HL-60/S4 (cell line): ENCODE data around the gene TIMM13.
"Not testable (repeated sequence)": the region's sequence is repeated elsewhere in the genome, so short reads cannot be mapped to it uniquely, and the experiment has no call there.

Experiments used
- in situ Hi-C: fragments of 300-500 bp; cut with MboI; formaldehyde crosslinking; loops from 2 replicates; pipeline ENCODE4 v1.14.3; 2022; ENCODE audit warnings: low sequenced_read_pairs

The TIMM13 gene

GRCh38 chr19:2432131-2432848 is 4.9 kb upstream of the TIMM13 start:
- in situ Hi-C loops, result no loop called here

- in situ Hi-C loops, result no loop called here
Measured at GRCh38 chr19:2431318-2432055, 4.1 kb upstream of the TIMM13 start.

GRCh38 chr19:2429917-2430535 is 2.6 kb upstream of the TIMM13 start:
- in situ Hi-C loops, result no loop called here

DNA sequence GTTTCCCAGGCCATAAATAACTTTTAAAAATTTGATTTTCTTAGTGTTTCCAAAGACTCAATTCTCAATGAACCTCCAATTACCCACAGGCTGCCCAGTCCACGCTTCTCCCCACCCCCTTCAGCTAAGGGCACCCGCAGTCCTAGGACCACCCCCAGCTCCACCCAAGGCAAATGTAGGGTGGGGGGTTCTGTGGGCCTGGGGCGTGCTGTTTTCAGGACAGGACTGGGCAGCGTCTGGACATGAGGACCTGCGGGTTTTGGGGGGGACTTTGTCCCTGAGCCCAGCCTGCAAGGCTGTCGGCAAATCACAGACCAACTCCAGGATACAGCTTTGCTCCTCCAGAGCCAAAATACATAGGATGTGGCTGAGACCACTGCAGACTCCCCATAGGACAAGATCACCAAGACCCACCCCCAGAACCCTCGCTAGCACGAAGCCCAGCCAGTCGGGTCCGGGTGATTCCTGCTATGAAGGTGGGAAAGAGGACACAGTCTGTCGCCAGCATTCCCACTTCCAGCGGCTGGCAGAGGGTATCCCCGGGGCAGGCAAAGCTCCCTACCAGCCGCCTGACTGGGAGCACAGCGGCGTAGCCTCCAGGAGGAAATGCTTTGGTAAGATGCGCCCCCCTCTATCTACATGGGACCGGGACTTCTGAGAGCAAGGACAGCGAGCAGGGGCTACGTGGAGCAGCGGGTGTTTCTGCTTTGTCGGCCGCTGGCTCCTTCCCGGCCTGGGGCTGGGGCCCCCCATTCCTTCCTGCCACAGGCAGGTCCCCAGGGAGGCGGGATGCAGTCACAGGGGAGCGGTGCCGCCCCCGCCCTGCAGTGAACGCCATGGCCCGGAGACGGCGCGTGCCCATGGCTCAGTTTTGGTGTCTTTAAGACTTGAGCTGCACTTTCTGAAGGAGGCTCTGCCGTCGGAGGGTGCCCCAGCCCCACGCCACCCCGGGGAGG is 1.6 kb upstream of the TIMM13 start:
- in situ Hi-C loops, result no loop called here

DNA sequence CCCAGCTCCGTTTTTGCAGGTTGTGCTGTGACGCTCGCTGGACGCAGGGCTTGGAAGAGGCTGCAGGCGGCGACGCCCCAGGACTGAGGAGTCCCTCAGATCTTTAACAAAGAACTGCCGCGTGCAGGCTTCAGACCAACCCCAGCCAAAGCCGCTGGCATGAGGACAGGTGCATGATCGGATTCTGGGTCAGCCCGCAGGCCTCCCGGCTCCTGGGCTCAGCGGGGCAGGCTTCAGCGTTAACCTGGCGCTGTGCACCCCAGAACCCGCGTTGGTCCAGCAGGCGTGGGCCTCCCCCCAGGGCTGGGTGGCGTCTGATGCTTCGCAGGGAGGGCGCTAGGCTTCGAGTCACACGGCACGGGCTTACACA is 920 bp upstream of the TIMM13 start:
- in situ Hi-C loops, result no loop called here

DNA sequence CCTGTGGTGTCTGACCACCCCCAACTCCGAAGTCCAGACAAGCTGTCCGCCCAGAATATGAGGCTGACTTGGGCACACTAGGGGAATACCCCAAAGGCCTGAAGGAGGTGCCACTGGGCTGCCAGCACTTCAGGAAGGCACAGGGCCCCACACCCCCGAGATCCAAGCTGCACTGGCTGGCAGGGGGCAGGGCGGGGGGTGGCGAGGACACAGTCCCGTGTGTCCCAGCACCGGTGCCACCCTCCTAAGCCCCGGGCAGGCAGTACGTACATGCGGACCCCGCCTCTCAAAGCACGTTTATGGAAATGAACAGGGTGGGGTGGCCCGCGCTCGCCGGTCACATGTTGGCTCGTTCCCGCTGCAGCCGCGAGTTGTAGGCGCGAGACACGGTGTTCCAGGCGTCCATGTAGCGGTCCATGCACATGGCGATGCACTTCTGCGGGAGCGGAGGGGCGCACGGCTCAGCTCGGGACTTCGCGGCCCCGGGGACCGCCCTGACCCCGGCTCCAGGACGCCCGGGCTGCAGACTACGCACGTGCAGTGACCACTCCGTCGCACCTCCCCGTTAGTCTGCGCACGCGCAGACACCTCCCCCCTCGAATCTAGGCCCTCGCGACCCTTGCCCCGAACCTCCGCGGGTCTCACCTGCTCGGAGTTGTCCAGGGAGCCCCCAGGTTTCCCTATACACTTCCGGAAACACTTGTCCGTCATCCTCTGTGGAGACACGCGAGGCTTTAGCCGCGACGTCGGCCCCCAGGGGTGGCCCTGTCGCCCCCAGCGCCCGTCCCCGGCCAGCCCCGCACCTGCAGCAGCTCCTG is 566 bp downstream of the TIMM13 start:
- in situ Hi-C loops, result no loop called here

DNA sequence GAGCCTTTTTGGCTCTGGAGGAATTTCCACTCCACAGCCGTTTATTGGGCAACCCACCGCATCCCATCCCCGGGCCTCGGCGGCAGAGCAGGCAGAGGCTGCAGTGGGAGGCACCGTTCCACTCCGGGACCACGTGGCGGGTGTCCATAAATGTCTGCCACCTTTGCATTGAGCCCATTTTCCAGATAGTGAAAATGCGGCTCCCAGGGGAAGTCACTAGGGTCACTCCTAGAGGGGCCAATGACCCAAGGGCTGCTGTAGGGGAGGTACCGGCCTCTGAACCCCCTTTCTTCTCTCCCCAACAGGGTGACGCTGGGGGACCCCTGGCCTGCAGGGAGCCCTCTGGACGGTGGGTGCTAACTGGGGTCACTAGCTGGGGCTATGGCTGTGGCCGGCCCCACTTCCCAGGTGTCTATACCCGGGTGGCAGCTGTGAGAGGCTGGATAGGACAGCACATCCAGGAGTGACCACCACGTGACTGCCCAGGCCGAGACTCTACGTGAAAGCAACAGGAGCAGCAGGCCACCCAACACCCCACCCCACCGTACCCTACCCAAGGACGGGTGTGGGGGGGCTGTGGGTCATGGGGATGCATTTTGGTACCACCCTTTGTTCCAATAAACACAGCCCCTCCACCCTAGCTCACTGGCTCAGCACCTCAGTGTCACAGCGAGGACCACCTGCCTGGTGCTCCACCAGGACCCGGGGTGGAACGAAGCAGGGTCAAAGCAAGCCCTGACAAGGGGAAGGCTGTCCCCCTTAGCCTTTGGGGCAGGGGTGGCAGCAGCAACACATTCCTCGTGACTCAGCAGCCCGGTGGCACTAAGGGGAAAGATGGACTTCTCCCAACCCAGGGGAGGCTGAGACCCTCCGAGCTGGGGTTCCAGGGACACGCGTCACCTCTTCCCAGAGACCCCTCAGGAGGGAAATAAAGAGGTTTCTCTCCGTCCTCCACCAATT is 1.5 kb downstream of the TIMM13 start:
- in situ Hi-C loops, result no loop called here

- in situ Hi-C loops, result no loop called here
Measured at GRCh38 chr19:2424686-2425621, 2.4 kb downstream of the TIMM13 start.

- in situ Hi-C loops, result no loop called here
Measured at GRCh38 chr19:2423915-2424685, 3.3 kb downstream of the TIMM13 start.

DNA sequence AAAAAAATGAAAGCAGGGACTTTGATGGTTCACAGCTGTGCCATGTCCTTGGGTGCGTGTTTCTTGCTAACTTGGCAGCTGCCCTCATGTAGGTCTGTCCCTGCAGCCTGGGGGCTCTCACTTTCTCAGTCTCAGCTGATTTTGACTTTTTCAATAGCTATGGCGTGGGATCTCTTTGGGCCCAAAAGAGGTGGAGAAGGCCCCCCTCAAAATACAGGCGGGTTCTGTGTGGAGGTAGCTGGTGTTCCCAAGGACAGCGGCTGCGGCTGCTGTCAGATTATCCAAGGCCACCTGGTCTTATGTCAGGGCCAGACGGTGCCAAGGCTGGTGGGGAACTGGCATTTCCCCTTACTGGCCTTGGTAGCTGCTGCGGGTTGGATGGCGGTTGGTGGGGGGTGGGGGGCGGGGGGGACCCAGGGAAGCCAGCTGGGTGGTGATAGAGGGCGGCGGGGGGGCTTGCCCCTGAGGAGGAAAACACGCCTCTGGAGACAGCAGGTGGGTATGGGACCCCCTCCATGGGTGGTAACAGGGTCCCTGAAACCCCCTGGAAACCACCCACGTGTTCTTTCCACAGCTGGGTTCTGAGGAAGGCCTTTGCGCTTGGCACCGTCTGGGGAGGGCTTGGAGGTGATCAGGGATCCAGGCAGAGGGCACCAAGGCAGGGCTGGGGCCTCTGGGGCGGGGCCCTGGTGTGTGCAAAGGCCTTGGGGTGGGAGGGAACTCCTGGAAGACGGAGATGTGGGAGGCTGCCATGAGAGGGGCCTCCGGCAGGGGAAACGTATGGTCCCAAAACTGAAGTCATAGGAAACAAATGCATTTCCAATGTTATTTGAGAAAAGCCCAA is 4.1 kb downstream of the TIMM13 start:
- in situ Hi-C loops, result no loop called here

GRCh38 chr19:2421581-2422306 is 5.6 kb downstream of the TIMM13 start:
- in situ Hi-C loops, result no loop called here

DNA sequence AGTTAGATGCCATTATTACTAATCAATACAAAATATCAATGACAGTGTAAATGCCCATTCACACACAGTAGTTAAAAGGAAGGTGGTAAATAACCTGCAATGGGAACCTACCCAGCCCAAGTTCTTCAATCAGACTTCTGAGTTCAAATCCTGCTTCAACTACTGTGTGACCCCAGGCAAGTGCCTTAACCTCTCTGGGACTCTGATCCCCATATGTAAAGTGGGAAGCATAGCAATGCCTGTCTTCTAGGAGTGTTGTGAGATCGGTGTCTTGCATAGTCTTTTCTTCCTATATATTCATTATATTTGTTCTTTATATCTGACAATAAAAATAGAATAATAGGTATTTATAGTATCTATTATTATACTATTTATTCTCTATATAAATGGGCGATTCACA is 6.9 kb downstream of the TIMM13 start:
- in situ Hi-C loops, result no loop called here

DNA sequence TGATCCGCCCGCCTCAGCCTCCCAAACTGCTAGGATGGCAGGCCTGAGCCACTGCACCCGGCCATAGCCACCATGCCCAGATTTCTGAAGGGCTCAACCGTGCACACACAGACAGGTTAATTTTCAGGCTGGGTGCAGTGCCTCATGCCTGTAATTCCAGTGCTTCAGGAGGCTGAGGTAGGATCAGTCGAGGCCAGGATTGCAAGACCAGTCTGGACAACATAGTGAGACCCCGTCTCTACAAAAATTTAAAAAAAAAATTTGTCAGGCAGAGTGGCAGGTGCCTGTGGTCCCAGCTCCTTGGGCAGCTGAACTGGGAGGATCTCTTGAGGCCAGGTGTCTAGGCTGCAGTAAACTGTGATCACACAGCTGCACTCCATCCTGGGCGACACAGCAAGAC is 7.6 kb downstream of the TIMM13 start:
- in situ Hi-C loops, result no loop called here

DNA sequence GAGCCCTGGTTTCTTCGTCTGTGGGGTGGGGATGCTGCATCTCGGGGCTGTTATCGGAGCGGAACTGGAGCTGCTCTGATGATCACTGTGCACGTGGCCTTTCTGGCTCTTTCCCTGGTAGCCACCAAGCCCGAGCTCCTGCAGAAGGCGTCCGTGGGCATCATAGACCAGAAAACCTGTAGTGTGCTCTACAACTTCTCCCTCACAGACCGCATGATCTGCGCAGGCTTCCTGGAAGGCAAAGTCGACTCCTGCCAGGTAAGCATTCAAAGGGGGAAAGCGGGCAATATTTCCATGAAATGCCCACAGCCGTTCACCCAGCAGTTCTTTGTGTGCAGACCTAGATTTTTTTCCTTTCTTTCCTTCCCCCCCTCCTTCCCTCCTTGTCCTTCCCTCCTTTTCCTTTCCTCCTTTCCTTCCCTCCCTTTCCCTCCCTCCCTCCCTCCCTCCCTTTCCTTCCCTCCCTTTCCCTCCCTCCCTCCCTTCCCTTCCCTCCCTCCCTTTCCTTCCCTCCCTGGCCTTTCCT is 9.4 kb downstream of the TIMM13 start:
- in situ Hi-C loops, result no loop called here

DNA sequence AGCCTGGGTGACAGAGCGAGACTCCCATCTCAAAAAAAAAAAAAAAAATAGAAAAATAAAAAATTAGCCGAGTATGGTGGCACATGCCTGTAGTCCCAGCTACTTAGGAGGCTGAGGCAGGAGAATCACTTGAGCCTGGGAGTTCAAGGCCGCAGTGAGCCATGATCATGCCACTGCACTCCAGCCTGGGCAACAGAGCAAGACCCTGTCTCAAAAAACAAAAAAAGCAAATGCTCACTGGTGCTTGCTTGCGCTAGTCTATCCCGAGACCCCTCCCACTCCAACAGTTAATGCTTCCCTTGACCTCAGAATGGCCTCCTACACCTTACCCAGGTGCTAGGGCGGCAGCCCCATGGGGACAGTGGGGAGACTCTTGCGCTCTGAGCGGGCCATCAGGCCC is 9.9 kb downstream of the TIMM13 start:
- in situ Hi-C loops, result not testable (repeated sequence)
